Ramos (cell line): ENCODE measurements around the gene PRXL2A.
"Not testable (repeated sequence)": the region's sequence is repeated elsewhere in the genome, so short reads cannot be mapped to it uniquely, and the experiment has no call there.

ENCODE experiments used
- in situ Hi-C: fragments of 300-500 bp; cut with MboI; formaldehyde crosslinking; loops from one replicate; pipeline ENCODE4 v1.14.3; 2022; ENCODE audit warnings: low sequenced_read_pairs; ENCODE audit not compliant: unreplicated experiment

The PRXL2A gene

GRCh38 chr10:80410578-80411145, 2.3 kb downstream of the PRXL2A start:
- in situ Hi-C loops, result no loop called here

- in situ Hi-C loops, result no loop called here
Observed at GRCh38 chr10:80411267-80411668, 2.9 kb downstream of the PRXL2A start.

GRCh38 chr10:80411681-80412220, 3.4 kb downstream of the PRXL2A start:
- in situ Hi-C loops, result no loop called here

GRCh38 chr10:80412486-80412885, 4.1 kb downstream of the PRXL2A start:
- in situ Hi-C loops, result no loop called here

- in situ Hi-C loops, result no loop called here
Observed at GRCh38 chr10:80413271-80413996, 5.1 kb downstream of the PRXL2A start.

- in situ Hi-C loops, result no loop called here
Observed at GRCh38 chr10:80414142-80414895, 6.0 kb downstream of the PRXL2A start.

- in situ Hi-C loops, result no loop called here
Observed at GRCh38 chr10:80415734-80416478, 7.6 kb downstream of the PRXL2A start.

GRCh38 chr10:80416479-80417098, 8.2 kb downstream of the PRXL2A start:
- in situ Hi-C loops, result no loop called here

GRCh38 chr10:80417256-80417655, 8.9 kb downstream of the PRXL2A start:
- in situ Hi-C loops, result not testable (repeated sequence)

- in situ Hi-C loops, result no loop called here
Observed at GRCh38 chr10:80421050-80421706, 12.8 kb downstream of the PRXL2A start.

- in situ Hi-C loops, result no loop called here
Observed at GRCh38 chr10:80421707-80422536, 13.6 kb downstream of the PRXL2A start.

- in situ Hi-C loops, result no loop called here
Observed at GRCh38 chr10:80425901-80426300, 17.6 kb downstream of the PRXL2A start.

- in situ Hi-C loops, result no loop called here
Observed at GRCh38 chr10:80427541-80427940, 19.2 kb downstream of the PRXL2A start.

GRCh38 chr10:80429521-80429973, 21.2 kb downstream of the PRXL2A start:
- in situ Hi-C loops, result no loop called here

GRCh38 chr10:80433134-80433533, 24.8 kb downstream of the PRXL2A start:
- in situ Hi-C loops, result no loop called here

GRCh38 chr10:80436446-80437098, 28.2 kb downstream of the PRXL2A start:
- in situ Hi-C loops, result no loop called here

- in situ Hi-C loops, result no loop called here
Observed at GRCh38 chr10:80437227-80437626, 28.9 kb downstream of the PRXL2A start.

GRCh38 chr10:80441831-80442230, 33.5 kb downstream of the PRXL2A start:
- in situ Hi-C loops, result no loop called here
